HS-5 (cell line): ENCODE results near the gene UCP3.

Experiments
- DNase-seq: peaks from one replicate; pipeline ENCODE4 v3.0.0-alpha.2; 2012; ENCODE audit warnings: low read depth

UCP3 gene, protein sequence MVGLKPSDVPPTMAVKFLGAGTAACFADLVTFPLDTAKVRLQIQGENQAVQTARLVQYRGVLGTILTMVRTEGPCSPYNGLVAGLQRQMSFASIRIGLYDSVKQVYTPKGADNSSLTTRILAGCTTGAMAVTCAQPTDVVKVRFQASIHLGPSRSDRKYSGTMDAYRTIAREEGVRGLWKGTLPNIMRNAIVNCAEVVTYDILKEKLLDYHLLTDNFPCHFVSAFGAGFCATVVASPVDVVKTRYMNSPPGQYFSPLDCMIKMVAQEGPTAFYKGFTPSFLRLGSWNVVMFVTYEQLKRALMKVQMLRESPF

DNA sequence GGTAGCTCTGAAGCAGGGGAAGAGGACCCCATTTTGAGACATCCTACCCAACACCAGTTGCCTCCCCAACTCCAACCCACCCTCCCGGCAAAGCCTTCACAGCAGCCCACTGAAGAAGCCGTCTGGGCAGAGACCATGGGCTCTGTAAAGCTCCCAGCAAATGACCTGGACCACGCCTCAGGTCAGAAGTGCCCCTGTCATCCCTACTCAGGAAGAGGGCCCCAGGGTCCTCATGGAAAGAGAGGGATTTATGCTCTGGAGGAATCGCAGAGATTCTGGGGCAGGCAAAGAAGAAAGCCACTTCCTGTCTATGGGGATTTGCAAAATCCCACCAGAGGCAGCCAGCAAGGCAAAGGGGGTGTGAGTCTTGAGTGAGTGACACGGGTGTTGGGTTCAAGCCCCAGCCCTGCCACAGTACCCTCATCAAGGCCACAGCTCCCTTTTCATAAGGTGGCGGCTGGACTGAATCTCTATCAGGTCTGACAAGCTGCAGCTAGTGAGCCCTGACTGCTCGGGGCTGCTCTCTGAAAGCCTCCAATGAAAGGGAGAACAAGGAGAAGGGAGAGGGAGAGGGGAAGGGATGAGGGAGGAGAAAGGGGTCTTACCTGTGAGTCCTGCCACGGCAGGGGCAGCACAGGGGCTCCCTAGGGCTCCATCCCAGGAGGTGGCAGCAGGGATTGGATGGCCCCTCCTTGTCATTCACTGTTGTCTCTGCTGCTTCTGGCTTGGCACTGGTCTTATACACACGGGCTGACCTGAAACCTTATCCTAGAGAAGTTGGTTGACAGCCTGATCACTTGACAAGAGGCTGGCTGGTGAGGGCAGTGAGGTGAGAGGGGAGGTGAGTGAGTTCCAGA lies at the start of gene UCP3:
Gene UCP3, minus strand, starts transcription at position 713 of the 857 bp plus-strand sequence. CDS start 2,043 bp downstream, outside the sequence.
- no peak for DNase-seq

DNA sequence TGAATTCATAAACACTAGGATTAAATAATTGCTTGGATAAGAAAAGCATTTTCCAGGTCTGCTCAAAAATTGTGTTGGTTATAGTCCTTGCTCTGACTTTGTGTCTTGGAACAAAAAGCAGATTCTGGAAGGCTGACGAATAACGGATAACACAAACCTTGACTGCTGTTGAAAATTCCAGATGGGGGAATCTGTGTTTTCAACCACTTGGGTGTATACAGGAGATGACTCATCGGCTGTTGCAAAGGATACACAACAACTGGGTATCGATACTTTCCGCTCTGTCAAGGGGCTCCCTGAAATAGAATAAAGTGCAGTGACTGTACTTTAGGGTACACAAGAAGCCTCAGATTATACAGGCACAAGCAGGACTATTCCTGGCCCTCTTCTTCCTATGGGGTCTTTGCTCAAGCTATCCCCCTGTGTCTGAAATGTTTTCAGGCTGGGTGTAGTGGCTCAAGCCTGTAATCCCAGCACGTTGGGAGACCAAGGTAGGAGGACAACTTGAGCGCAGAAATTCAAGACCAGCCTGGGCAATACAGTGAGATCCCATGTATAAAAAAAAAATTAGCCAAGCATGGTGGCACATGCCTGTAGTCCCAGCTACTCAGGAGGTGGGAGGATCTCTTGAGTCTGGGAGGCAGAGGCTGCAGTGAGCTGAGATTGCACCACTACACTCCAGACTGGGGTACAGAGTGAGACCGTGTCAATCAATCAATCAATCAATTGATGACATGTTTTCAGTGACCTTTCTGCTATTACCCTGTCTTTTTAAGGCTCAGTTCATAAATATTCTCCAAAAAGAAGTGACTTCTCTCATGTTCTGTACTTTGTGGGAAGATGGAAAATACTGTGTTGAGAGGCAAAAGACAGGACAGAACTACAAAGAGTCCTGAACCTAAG lies 48.6 kb upstream of the UCP3 start:
- DNase-seq = no peak

- peak; percentile 24 for DNase-seq
Measured at GRCh38 chr11:74055938-74056337, 47.1 kb upstream of the UCP3 start.

DNA sequence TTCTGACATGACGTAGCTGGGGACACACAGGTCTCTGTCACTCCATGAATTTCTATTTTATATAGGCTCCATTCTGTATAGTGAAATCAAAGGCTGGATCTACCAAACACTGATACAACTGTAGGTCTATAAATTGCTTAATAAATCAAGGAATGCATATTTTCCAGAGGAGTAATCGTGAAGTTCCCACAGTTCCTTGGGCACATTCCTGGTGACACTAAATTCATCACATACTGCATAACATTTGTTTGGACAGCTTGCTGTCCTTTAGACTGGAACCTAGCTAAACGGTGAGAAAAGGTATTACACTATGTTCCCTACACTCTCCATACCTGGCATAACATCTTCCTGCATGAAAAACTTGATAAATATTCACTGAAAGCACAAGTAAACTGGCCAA lies 41.6 kb upstream of the UCP3 start:
- no peak for DNase-seq

DNA sequence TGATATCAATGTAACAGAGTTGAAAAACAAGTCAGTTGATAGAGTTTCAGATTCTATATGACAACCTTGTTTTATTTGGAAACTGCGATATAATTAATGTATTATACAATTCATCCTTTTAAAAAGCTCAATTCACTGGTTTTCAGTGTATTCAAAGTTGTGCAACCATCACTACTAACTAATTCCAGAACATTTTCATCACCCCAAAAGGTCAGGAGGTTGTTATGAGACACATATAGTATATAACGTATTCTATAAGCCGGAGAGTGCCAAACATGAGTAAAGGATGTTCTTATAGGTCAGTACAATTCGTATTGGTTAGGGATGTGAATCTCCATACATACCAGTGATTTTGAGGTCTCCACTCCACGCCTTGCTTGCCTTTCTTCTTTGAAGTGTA lies 40.1 kb upstream of the UCP3 start:
- no peak for DNase-seq

DNA sequence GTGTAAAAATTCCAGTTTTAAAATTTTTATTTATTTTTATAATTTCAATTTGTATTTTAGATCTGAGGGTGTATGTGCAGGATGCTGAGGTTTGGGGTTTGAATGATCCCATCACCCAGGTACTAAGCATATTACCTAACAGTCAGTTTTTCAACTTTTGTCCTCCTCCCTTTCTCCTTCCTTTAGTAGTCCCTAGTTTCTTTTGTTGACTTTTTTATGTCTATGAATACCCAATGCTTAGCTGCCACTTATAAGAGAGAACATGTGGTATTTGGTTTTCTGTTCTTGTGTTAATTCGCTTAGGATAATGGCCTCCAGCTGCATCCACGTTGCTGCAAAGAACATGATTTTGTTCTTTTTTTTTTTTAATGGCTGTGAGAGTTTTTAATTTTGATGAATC lies 35.7 kb upstream of the UCP3 start:
- DNase-seq = no peak

DNA sequence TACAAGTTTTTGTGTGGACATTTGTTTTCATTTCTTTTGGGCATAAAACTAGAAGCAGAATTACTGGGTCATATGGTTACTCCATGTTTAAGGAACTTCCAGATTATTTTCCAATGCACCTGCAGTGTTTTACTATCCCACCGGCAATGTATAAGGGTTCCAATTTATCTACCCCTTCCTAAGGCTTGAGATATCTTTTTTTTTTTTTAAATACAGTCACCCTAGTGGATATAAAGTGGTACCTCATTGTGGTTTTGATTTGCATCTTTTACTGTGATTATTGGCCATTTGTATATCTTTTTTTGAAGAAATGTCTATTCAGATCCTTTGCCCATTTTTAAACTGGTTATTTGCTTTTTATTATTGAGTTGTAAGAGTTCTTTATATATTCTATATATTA lies 34.6 kb upstream of the UCP3 start:
- no peak for DNase-seq

GRCh38 chr11:74037309-74037708 lies 28.4 kb upstream of the UCP3 start:
- DNase-seq = no peak

GRCh38 chr11:74035264-74035663 lies 26.4 kb upstream of the UCP3 start:
- no peak for DNase-seq

GRCh38 chr11:74033046-74033445 lies 24.2 kb upstream of the UCP3 start:
- no peak for DNase-seq

- DNase-seq = no peak
Measured at GRCh38 chr11:74030723-74031676, 22.1 kb upstream of the UCP3 start.

- no peak for DNase-seq
Measured at GRCh38 chr11:74025467-74026166, 16.7 kb upstream of the UCP3 start.

DNA sequence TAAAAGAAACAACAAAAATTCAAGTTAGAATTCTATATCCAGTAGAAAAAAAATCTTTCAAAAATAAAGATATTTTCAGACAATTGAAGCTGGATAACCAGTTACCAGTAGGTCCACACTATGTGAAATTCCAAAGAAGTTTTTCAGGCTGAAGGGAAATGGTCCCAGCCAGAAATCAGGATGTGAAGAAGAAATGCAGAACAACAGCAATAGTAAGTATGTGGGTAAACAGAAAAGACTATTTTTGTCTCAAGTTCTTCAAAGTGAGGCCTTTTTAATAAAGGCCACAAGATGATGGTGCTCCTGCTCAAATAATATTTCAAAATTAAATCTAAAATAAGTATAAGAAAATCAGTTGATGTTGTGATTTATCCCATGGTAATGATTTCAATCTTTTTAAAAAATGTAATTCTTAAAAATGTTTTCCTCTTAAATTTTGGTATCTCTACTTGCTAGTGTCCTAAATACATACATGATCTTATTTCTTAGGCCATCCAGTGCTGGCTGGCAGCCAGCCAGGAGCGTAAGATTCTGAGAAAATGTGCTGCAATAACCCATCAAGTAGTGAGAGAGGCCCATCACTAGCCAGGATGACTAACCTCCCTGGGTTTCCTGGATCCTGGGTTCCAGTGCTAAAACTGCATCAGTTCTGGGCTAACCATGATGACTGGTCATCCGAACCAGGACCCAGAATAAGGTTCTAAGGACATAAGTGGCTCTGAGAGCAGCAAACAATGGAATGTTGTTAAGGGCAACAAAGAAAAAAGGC lies 15.6 kb upstream of the UCP3 start:
- DNase-seq = peak; percentile 28

DNA sequence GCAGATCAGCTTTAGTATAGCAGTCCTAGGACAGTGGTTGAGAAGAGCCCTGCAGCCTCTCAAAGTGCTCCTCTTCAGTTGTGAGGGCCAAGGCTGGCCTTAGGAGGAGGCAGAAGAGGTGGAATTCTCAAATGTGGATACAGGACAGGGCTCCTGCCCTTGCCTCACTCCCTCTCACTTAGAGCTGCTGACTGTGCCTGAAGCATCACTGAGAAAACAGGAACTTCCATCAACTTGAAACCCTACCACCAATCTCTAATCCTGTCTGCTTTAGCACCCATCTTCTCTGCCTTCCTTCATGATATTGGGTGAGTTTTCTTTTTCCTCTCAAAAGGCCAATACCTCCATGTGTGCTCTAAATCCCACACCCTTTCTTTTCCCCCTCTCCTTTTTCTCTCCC lies 14.4 kb upstream of the UCP3 start:
- DNase-seq = no peak

- DNase-seq = no peak
Measured at GRCh38 chr11:74022546-74022945, 13.7 kb upstream of the UCP3 start.

GRCh38 chr11:74021998-74022397 lies 13.1 kb upstream of the UCP3 start:
- no peak for DNase-seq

DNA sequence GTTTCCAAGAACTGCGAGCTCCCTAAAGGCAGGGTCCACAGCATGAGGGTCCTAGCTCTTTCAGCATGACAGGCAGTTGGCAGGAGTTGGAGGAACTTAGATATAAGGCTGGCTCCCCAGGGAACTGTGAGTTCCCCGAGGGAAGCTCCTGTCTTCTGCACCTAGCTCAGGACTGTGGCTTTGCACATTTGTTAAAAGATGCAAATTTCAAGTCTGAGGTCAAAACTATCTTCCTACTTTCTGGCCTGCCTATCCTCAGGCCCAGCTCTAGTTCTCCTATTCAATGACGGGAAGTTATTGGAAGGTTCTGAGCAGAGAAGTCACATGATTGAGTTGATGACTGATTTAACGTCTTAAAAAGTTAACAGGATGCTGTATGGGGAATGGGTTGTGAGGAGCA lies 11.7 kb upstream of the UCP3 start:
- no peak for DNase-seq

GRCh38 chr11:74019860-74020259 lies 11.0 kb upstream of the UCP3 start:
- no peak for DNase-seq

DNA sequence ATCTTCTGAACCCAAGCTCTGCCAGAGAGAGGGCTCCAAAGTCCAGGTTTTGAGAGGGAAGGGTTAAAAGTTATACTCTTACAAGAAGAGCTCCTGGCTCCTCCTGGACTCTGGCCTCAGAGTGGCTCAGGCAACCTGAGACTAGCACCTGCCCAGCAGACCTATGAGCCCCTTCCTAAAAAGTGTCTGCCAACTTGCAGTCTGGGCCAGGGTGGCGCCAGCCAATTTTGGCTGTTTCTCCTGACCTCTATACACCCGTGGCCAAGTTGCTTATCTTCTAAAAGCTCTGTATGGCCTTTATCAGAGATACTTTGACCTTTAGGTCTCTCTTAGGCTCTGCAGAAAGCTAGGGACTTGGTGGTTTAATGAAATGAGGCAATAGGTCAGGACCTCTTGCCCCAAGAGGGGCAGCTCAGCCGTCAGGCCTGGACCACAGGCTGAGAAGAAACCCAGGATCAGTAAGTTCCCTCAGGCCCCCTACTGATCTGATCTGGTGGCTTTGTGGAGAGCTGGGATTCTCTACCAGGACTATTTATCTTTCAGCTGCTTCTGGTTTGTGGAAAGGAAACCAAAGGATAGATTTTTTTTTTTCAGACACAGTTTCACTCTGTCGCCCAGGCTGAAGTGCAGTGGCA lies 10.3 kb upstream of the UCP3 start:
- no peak for DNase-seq
